Measurements from ENCODE around the gene NDUFAF8.
"Not testable (repeated sequence)": the region's sequence is repeated elsewhere in the genome, so short reads cannot be mapped to it uniquely, and the experiment has no call there.

Gene NDUFAF8

GRCh38 chr17:81227630-81228029, 11.5 kb upstream of the NDUFAF8 start:
- DNase-seq = not testable (repeated sequence)

- DNase-seq = no peak
Observed at GRCh38 chr17:81228420-81228819, 10.7 kb upstream of the NDUFAF8 start.

- DNase-seq = no peak
Observed at GRCh38 chr17:81228834-81229665, 10.1 kb upstream of the NDUFAF8 start.

- no peak for DNase-seq
Observed at GRCh38 chr17:81229666-81229920, 9.5 kb upstream of the NDUFAF8 start.

GRCh38 chr17:81230043-81230820, 8.9 kb upstream of the NDUFAF8 start:
- DNase-seq = no peak

- no peak for DNase-seq
Observed at GRCh38 chr17:81231121-81231645, 7.9 kb upstream of the NDUFAF8 start.

GRCh38 chr17:81231766-81232581, 7.1 kb upstream of the NDUFAF8 start:
- DNase-seq = no peak

GRCh38 chr17:81232616-81233241, 6.4 kb upstream of the NDUFAF8 start:
- DNase-seq = no peak

GRCh38 chr17:81233316-81233715, 5.8 kb upstream of the NDUFAF8 start:
- no peak for DNase-seq

GRCh38 chr17:81233811-81234505, 5.2 kb upstream of the NDUFAF8 start:
- DNase-seq = no peak

GRCh38 chr17:81234506-81234855, 4.6 kb upstream of the NDUFAF8 start:
- no peak for DNase-seq

GRCh38 chr17:81234940-81235821, 3.9 kb upstream of the NDUFAF8 start:
- no peak for DNase-seq

- DNase-seq = no peak
Observed at GRCh38 chr17:81235822-81236740, 3.0 kb upstream of the NDUFAF8 start.

- DNase-seq = no peak
Observed at GRCh38 chr17:81236784-81237183, 2.3 kb upstream of the NDUFAF8 start.

GRCh38 chr17:81237591-81238489, 1.3 kb upstream of the NDUFAF8 start:
- peak; percentile 48 for DNase-seq

GRCh38 chr17:81238490-81238814, 666 bp upstream of the NDUFAF8 start:
- DNase-seq = no peak

- peak; percentile 42 for DNase-seq
Observed at GRCh38 chr17:81239714-81240555, 817 bp downstream of the NDUFAF8 start.

- no peak for DNase-seq
Observed at GRCh38 chr17:81240761-81241160, 1.6 kb downstream of the NDUFAF8 start.
